Astrocyte (in vitro differentiated cells and primary cell): ENCODE measurements around the gene PRKAA2. TPM values are rescaled to one million over a fixed set of nuclear protein-coding genes. Genes with fewer than 3 reads are reported as not detected.

Experiments used
- DNase-seq: peaks from one replicate; pipeline ENCODE4 v3.0.0-alpha.2; 2010; ENCODE audit warnings: low read depth
- FAIRE-seq: peaks from 2 replicates; lab custom pipeline; 2011; peaks lifted over from hg19 to GRCh38; lab: Jason Lieb, UNC
- H2AFZ ChIP-seq: 2 replicates; pipeline ENCODE4 v1.6.0; 2012; ENCODE audit warnings: low read depth, low read length, inconsistent platforms
- H3K27ac ChIP-seq: 2 replicates; pipeline ENCODE4 v1.5.1; 2011; ENCODE audit warnings: low read depth, low read length, inconsistent platforms
- H3K27me3 ChIP-seq: 2 replicates; pipeline ENCODE4 v1.6.0; 2011; ENCODE audit warnings: low read length, inconsistent platforms; ENCODE audit not compliant: insufficient read depth
- H3K36me3 ChIP-seq: 2 replicates; pipeline ENCODE4 v1.5.1; 2011; ENCODE audit warnings: low read length, inconsistent platforms; ENCODE audit not compliant: insufficient read depth
- H3K4me1 ChIP-seq: 2 replicates; pipeline ENCODE4 v1.5.1; 2011; ENCODE audit warnings: low read length, inconsistent platforms; ENCODE audit not compliant: insufficient read depth
- H3K4me2 ChIP-seq: 2 replicates; pipeline ENCODE4 v1.6.0; 2012; ENCODE audit warnings: low read length, inconsistent platforms
- H3K4me3 ChIP-seq: 2 replicates; pipeline ENCODE4 v1.5.1; 2011; ENCODE audit warnings: low read depth, mild to moderate bottlenecking, low read length, inconsistent platforms; ENCODE audit not compliant: insufficient read depth
- H3K79me2 ChIP-seq: 2 replicates; pipeline ENCODE4 v1.6.0; 2012; ENCODE audit warnings: mild to moderate bottlenecking, low read length, inconsistent platforms; ENCODE audit not compliant: insufficient read depth
- H3K9ac ChIP-seq: 2 replicates; pipeline ENCODE4 v1.6.0; 2012; ENCODE audit warnings: mild to moderate bottlenecking, low read length, inconsistent platforms
- H3K9me3 ChIP-seq: 2 replicates; pipeline ENCODE4 v1.5.1; 2012; ENCODE audit warnings: low read depth, mild to moderate bottlenecking, low read length, inconsistent platforms; ENCODE audit not compliant: insufficient read depth
- H4K20me1 ChIP-seq: 2 replicates; pipeline ENCODE4 v1.6.0; 2012; ENCODE audit warnings: low read length, inconsistent platforms; ENCODE audit not compliant: insufficient read depth
- H3K27ac Mint-ChIP-seq: one replicate; pipeline ENCODE4 v1.8.0; 2021; ENCODE audit warnings: mild to moderate bottlenecking, mixed read lengths; ENCODE audit not compliant: unreplicated experiment
- H3K27me3 Mint-ChIP-seq: one replicate; pipeline ENCODE4 v1.8.0; 2021; ENCODE audit warnings: low read depth, mixed read lengths; ENCODE audit not compliant: unreplicated experiment
- H3K36me3 Mint-ChIP-seq: one replicate; pipeline ENCODE4 v1.8.0; 2021; ENCODE audit warnings: low read depth, mixed read lengths; ENCODE audit not compliant: unreplicated experiment
- H3K4me1 Mint-ChIP-seq: one replicate; pipeline ENCODE4 v1.8.0; 2021; ENCODE audit warnings: low read depth, mixed read lengths; ENCODE audit not compliant: unreplicated experiment
- H3K4me3 Mint-ChIP-seq: one replicate; pipeline ENCODE4 v1.8.0; 2021; ENCODE audit warnings: mild to moderate bottlenecking, moderate library complexity, mixed read lengths; ENCODE audit not compliant: unreplicated experiment
- H3K9me3 Mint-ChIP-seq: one replicate; pipeline ENCODE4 v1.8.0; 2021; ENCODE audit warnings: mild to moderate bottlenecking, mixed read lengths; ENCODE audit not compliant: unreplicated experiment
- CTCF ChIP-seq: IDR thresholded peaks from 2 replicates; pipeline ENCODE4 v1.5.1; 2011; ENCODE audit warnings: low read depth, mild to moderate bottlenecking, inconsistent platforms, low read length, moderate library complexity; ENCODE audit not compliant: insufficient read depth
- EZH2 ChIP-seq: IDR thresholded peaks from 2 replicates; pipeline ENCODE4 v1.6.1; 2012; ENCODE audit warnings: mild to moderate bottlenecking, low read length, inconsistent platforms; ENCODE audit not compliant: insufficient read depth
- total RNA-seq: library from RNA; stranded (reverse); gene quantifications from 2 replicates; pipeline ENCODE4 v1.2.1, GENCODE V29; 2021

The PRKAA2 gene
- total RNA-seq, 1 donor from 2014 or later: 2.4 TPM

- H3K4me3 Mint-ChIP-seq: no peak overlapping the region
- H3K27ac Mint-ChIP-seq: no peak overlapping the region
- no peak for TF ChIP-seq EZH2
- TF ChIP-seq CTCF: no peak
Observed at GRCh38 chr1:56728964-56729363, 83.8 kb downstream of the PRKAA2 start.

GRCh38 chr1:56745231-56745630 lies 100.1 kb downstream of the PRKAA2 start:
- Histone ChIP-seq H3K27ac (no peak overlapping the region), H3K4me1 (no peaks in the 10 kb centered on the region), H3K36me3 (no peaks in the 10 kb centered on the region), H3K79me2 (no peaks in the 10 kb centered on the region), H2AFZ (no peak overlapping the region), H3K4me2 (no peak overlapping the region), H3K9me3 (no peaks in the 10 kb centered on the region), H3K4me3 (no peak overlapping the region), H3K9ac (no peak overlapping the region), H3K27me3 (no peaks in the 10 kb centered on the region), H4K20me1 (no peaks in the 10 kb centered on the region)
- H3K4me3 Mint-ChIP-seq: no peak overlapping the region
- DNase-seq (no peak), FAIRE-seq (no peak)
- no peak for TF ChIP-seq EZH2
- TF ChIP-seq CTCF: no peak
- no peaks in the 10 kb centered on the region for H3K27me3 Mint-ChIP-seq
- no peak overlapping the region for H3K27ac Mint-ChIP-seq
- H3K36me3 Mint-ChIP-seq: no peaks in the 10 kb centered on the region
- no peaks in the 10 kb centered on the region for H3K4me1 Mint-ChIP-seq
- H3K9me3 Mint-ChIP-seq: no peaks in the 10 kb centered on the region

More at GRCh38 chr1:56728964-56729363, 83.8 kb downstream of the PRKAA2 start:
- Mint-ChIP-seq H3K9me3 (no peaks in the 10 kb centered on the region), H3K36me3 (no peaks in the 10 kb centered on the region), H3K4me1 (no peaks in the 10 kb centered on the region), H3K27me3 (peaks cover 4% of the 10 kb centered on the region)
- H3K4me3 ChIP-seq: no peak overlapping the region
- H3K4me2 ChIP-seq: no peak overlapping the region
- H3K36me3 ChIP-seq: no peaks in the 10 kb centered on the region
- H2AFZ ChIP-seq: no peak overlapping the region
- H3K27me3 ChIP-seq: no peaks in the 10 kb centered on the region
- no peaks in the 10 kb centered on the region for H3K4me1 ChIP-seq
- no peaks in the 10 kb centered on the region for H4K20me1 ChIP-seq
- H3K9me3 ChIP-seq: no peaks in the 10 kb centered on the region
- DNase-seq: no peak
- FAIRE-seq: no peak
- H3K79me2 ChIP-seq: no peaks in the 10 kb centered on the region
- H3K9ac ChIP-seq: no peak overlapping the region
- no peak overlapping the region for H3K27ac ChIP-seq

GRCh38 chr1:56754708-56755479 lies 109.8 kb downstream of the PRKAA2 start:
- Histone ChIP-seq H3K36me3 (no peaks in the 10 kb centered on the region), H3K27me3 (no peaks in the 10 kb centered on the region), H3K4me3 (no peak overlapping the region), H3K4me2 (no peak overlapping the region), H3K9me3 (no peaks in the 10 kb centered on the region), H3K27ac (no peak overlapping the region), H4K20me1 (no peaks in the 10 kb centered on the region), H3K9ac (no peak overlapping the region), H2AFZ (no peak overlapping the region), H3K4me1 (no peaks in the 10 kb centered on the region), H3K79me2 (no peaks in the 10 kb centered on the region)
- Mint-ChIP-seq H3K27ac (no peak overlapping the region), H3K4me1 (peaks cover 13% of the 10 kb centered on the region), H3K4me3 (no peak overlapping the region), H3K27me3 (no peaks in the 10 kb centered on the region), H3K36me3 (no peaks in the 10 kb centered on the region), H3K9me3 (no peaks in the 10 kb centered on the region)
- FAIRE-seq (no peak), DNase-seq (no peak)
- TF ChIP-seq EZH2 (no peak), CTCF (no peak)
